Mucosa of descending colon (tissue), 3 donors: ENCODE data around the gene CELF2. TPM values are rescaled to one million over a fixed set of nuclear protein-coding genes. Genes with fewer than 3 reads are reported as not detected.

ENCODE experiments used
- ATAC-seq: fragments of 200-7000 bp; cut with Tn5 transposase; one replicate; pipeline ENCODE4 v1.9.1; 2020; ENCODE audit warnings: mild to moderate bottlenecking, moderate library complexity
- DNase-seq, 3 donors: peaks; one replicate each; pipeline ENCODE4 v3.0.0-alpha.2; 2020
- H3K36me3 ChIP-seq: fragments of 200-600 bp; one replicate; pipeline ENCODE4 v1.8.0; 2021; ENCODE audit warnings: low read depth, mild to moderate bottlenecking
- H3K4me1 ChIP-seq: fragments of 200-600 bp; one replicate; pipeline ENCODE4 v1.8.0; 2021; ENCODE audit warnings: low read depth, mild to moderate bottlenecking
- H3K4me3 ChIP-seq: fragments of 200-600 bp; one replicate; pipeline ENCODE4 v1.8.0; 2021; ENCODE audit warnings: mild to moderate bottlenecking
- H3K9me3 ChIP-seq: fragments of 200-600 bp; one replicate; pipeline ENCODE4 v1.8.0; 2021; ENCODE audit warnings: mild to moderate bottlenecking
- intact Hi-C, 2 donors: fragments of 100-400 bp; cut with DNase I in 1 of 2; cut with micrococcal nuclease in 1 of 2; formaldehyde crosslinking; loops; one replicate each; pipeline versions ENCODE4 v1.11.0 to v1.11.1; 2022; cut with DNase I, micrococcal nuclease
- total RNA-seq, 3 donors: library from RNA; stranded (reverse); fragmentation: NEBNext Ultra II Directional in 2 of 3; extraction: Animal tissue kit (Norgen Biotek cat#: 25700) in 2 of 3; gene quantifications; one replicate each; pipeline versions ENCODE4 v1.2.1 to v1.2.4, GENCODE V29; 2021 to 2023
- TF ChIP-seq, protein P1 (sequence below): fragments of 200-600 bp; IDR thresholded peaks from one replicate; pipeline ENCODE4 v1.8.0; 2022; ENCODE audit warnings: antibody characterized with exemption, mild to moderate bottlenecking
- donor health status: DM: no; HTN: no; CAD: no; lungs with moderate emphysema.
- donor health status: DM: no; HTN: no; CAD: no.
- donor health status: DM: no; HTN: yes; CAD: no.

CELF2 gene
- total RNA-seq, 3 donors from 2014 or later, result 31.4 to 56.5 (median 36.1) TPM

DNA sequence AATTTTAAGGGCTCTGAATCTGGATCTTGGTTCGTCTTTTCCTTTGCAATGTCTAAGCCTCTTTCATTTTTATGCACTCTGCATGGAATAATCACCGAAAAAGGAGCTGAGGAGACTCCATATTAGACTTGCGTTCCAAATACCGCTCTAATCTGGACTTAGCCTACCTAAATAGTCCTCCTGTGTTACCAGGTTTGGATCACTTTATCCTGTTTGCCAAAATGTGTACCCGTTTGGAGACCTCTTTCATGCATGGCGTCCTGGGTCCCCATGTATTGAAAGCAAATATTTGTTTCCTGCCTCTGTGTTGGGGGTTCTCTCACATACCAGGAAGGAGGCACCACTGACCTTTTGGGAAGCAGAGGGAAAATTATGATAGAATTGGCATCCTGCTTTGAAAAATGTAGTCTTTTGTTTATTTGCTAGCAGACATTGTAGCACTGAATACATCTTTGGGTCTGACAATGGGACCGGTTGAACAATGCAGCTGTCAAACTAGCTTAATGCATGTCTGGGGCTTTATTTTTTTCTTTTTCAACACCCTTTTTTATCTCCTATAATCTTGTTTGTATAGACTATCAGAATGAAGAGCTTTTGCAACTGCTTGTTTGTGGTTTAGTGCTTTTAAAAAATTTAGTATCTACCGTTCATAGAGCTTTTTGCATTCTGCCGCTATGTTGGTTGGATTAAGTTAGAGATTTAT, 11.8 kb upstream of the CELF2 start:
- DNase-seq, result no peak
- H3K4me3 ChIP-seq, result no peak overlapping the region
- intact Hi-C loops, result no loop called here
- TF ChIP-seq, protein P1, sequence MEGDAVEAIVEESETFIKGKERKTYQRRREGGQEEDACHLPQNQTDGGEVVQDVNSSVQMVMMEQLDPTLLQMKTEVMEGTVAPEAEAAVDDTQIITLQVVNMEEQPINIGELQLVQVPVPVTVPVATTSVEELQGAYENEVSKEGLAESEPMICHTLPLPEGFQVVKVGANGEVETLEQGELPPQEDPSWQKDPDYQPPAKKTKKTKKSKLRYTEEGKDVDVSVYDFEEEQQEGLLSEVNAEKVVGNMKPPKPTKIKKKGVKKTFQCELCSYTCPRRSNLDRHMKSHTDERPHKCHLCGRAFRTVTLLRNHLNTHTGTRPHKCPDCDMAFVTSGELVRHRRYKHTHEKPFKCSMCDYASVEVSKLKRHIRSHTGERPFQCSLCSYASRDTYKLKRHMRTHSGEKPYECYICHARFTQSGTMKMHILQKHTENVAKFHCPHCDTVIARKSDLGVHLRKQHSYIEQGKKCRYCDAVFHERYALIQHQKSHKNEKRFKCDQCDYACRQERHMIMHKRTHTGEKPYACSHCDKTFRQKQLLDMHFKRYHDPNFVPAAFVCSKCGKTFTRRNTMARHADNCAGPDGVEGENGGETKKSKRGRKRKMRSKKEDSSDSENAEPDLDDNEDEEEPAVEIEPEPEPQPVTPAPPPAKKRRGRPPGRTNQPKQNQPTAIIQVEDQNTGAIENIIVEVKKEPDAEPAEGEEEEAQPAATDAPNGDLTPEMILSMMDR, result no peak
- no peaks in the 10 kb centered on the region for H3K9me3 ChIP-seq
- no peaks in the 10 kb centered on the region for H3K4me1 ChIP-seq
- no peak for ATAC-seq
- no peaks in the 10 kb centered on the region for H3K36me3 ChIP-seq

DNA sequence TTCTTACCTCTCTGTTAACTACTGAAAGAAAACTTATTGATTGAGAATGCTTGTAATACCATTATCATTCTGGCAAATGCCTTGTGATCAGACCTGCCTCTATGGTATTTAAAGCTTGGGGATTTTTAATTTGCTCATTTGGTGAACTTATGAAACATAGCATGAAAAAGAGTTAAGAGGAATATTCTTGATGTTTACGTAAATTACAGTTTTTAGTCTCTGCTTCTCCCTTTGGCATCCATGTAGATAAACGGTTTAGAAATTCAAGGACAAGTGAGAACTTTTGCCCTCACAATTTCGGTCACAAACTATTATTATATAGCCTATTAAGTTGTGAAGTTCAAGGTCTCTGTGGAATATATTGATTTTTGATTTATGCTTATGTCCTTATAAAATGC, 11.2 kb upstream of the CELF2 start:
- TF ChIP-seq, protein P1, result no peak
- no peaks in the 10 kb centered on the region for H3K36me3 ChIP-seq
- ATAC-seq, result no peak
- H3K9me3 ChIP-seq, result no peaks in the 10 kb centered on the region
- no peaks in the 10 kb centered on the region for H3K4me1 ChIP-seq
- intact Hi-C loops, result no loop called here
- H3K4me3 ChIP-seq, result no peak overlapping the region
- no peak for DNase-seq

DNA sequence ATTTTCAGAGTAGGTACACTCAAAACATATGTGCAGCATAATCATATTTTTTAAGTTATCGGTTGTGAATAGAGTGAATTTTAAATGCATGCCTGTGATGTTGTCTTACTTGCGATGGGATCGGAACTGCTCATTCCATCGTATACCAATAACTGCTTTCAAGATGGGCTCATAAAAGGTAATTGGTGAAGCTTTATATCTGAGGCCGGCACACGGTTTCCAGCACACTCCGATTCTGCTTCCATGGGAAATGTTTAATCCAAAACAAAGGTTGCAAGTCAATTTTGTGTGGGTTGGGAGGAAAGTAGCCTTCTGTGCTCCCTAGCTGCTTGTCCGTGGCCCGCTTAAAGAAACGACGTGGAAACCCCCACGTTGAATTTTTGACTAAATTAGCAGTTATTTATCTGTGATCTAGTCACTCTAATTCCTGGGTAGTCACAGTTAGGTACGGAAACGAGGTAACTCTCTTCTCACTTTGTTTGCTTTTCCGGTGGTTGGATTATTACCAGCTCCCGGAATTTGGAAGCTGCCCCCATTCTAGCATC, 10.1 kb upstream of the CELF2 start:
- Histone ChIP-seq H3K9me3 (no peaks in the 10 kb centered on the region), H3K36me3 (no peaks in the 10 kb centered on the region), H3K4me1 (no peaks in the 10 kb centered on the region), H3K4me3 (no peak overlapping the region)
- TF ChIP-seq, protein P1, result no peak
- ATAC-seq (no peak), DNase-seq (no peak)
- intact Hi-C loops, result no loop called here

DNA sequence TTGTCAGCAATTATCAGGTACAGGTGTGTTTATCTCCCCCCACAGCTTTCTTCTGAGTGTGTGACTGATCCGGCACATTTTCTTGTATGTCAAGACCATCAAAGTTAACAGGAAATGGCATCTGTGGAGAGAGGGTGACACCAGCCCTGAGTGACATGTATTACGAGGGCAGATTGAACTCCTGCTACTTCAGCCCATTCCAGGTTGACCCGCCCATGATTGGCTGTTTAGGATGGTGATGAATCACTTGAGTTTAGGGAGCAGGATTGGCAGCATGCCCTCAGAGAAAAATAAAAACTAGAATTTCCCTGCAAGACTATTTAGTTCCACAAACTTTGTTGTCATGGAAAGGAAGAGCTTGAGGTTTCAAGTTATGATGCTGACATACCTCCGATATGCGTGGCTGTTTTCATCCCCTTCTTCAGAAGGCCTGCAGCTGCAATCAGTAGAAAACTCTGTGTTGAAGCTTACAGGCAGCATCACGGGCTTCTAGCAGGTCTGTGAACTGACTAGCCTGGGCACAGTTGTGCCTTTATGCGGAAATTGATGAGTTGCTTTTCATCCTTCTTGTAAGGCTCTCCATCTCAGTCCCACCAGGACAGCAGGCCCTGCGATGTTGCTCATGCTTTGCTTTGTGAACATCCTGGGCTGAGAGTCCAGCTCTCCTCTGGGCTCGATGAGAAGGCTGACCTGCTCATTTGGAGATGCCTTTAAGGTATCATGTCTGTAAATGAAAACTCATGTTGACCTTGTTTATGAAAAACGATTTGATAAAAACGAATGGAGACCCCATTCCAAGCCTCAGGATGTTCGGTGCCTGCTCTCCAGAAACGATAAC, 8.0 kb upstream of the CELF2 start:
- H3K4me1 ChIP-seq, result no peaks in the 10 kb centered on the region
- intact Hi-C loops, result no loop called here
- H3K4me3 ChIP-seq, result no peak overlapping the region
- ATAC-seq (peak; percentile 66), DNase-seq (no peak)
- TF ChIP-seq, protein P1, result no peak
- H3K9me3 ChIP-seq, result no peaks in the 10 kb centered on the region
- no peaks in the 10 kb centered on the region for H3K36me3 ChIP-seq

DNA sequence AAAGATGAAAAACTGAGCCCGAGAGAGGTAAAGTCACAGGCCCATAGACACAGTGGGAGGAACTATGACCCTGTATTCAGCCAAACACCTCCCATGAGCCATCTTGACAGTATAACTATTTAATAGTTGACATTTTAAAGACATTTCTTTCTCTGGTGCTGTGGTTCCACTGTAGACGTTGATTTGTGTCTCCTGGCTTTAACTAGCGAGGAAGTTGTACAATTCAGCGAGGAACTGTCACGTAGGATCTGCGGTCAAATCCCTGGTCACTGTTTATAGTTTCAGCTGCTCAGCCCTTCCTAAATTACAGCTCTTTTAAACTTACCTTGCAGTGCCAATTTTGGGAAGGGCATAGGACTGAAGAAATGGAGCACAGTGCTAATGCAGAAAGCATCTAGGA, 7.1 kb upstream of the CELF2 start:
- intact Hi-C loops, result no loop called here
- Histone ChIP-seq H3K9me3 (no peaks in the 10 kb centered on the region), H3K4me1 (no peaks in the 10 kb centered on the region), H3K36me3 (no peaks in the 10 kb centered on the region), H3K4me3 (no peak overlapping the region)
- ATAC-seq, result no peak
- DNase-seq, result no peak
- TF ChIP-seq, protein P1, result no peak
